ENCODE data around the gene POU2F3.

- TF ChIP-seq CTCF (IDR thresholded peaks at IDR 0.05 in 4 of 5, conservative IDR thresholded peaks at IDR 0.05 in 1 of 5) (no peak), POLR2A (IDR thresholded peaks at IDR 0.05) (no peak)
These were observed 13.7 kb upstream of the POU2F3 start for GRCh38 chr11:120226242-120226641.

Data from gastrocnemius medialis (tissue), 4 donors.